CD4-positive, alpha-beta T cell treated with Interleukin-15 for 1 hour (primary cell): ENCODE data around the gene USP36.
A peak's percentile ranks its signal among the peaks of the same experiment; 100 is the strongest.

Source experiments
- DNase-seq: peaks from one replicate; pipeline ENCODE4 v3.0.0-alpha.2; 2020

Gene USP36

GRCh38 chr17:78808163-78808562, 32.5 kb downstream of the USP36 start:
- no peak for DNase-seq

GRCh38 chr17:78806451-78806850, 34.2 kb downstream of the USP36 start:
- peak; percentile 80 for DNase-seq

GRCh38 chr17:78805301-78805700, 35.3 kb downstream of the USP36 start:
- peak; percentile 55 for DNase-seq

GRCh38 chr17:78804777-78805176, 35.8 kb downstream of the USP36 start:
- no peak for DNase-seq

- DNase-seq, result peak; percentile 32
These were observed 37.3 kb downstream of the USP36 start for GRCh38 chr17:78803186-78803845.

GRCh38 chr17:78802459-78802858, 38.2 kb downstream of the USP36 start:
- DNase-seq, result no peak

- no peak for DNase-seq
These were observed 38.6 kb downstream of the USP36 start for GRCh38 chr17:78802008-78802407.

GRCh38 chr17:78800132-78800931, 40.3 kb downstream of the USP36 start:
- no peak for DNase-seq

GRCh38 chr17:78798695-78799559, 41.7 kb downstream of the USP36 start:
- peak; percentile 45 for DNase-seq

- DNase-seq, result no peak
These were observed 42.7 kb downstream of the USP36 start for GRCh38 chr17:78797691-78798585.

- DNase-seq, result no peak
These were observed 43.4 kb downstream of the USP36 start for GRCh38 chr17:78797213-78797612.

- DNase-seq, result no peak
These were observed 44.1 kb downstream of the USP36 start for GRCh38 chr17:78796517-78796900.

- DNase-seq, result no peak
These were observed 44.6 kb downstream of the USP36 start for GRCh38 chr17:78795861-78796516.

GRCh38 chr17:78794864-78795640, 45.6 kb downstream of the USP36 start:
- no peak for DNase-seq

GRCh38 chr17:78794399-78794798, 46.2 kb downstream of the USP36 start:
- no peak for DNase-seq

GRCh38 chr17:78793968-78794367, 46.6 kb downstream of the USP36 start:
- no peak for DNase-seq

GRCh38 chr17:78793415-78793814, 47.2 kb downstream of the USP36 start:
- DNase-seq, result no peak

- no peak for DNase-seq
These were observed 48.5 kb downstream of the USP36 start for GRCh38 chr17:78791840-78792709.

- DNase-seq, result no peak
These were observed 50.1 kb downstream of the USP36 start for GRCh38 chr17:78790552-78790951.

GRCh38 chr17:78789663-78790181, 50.9 kb downstream of the USP36 start:
- DNase-seq, result peak; percentile 69
